ENCODE results near the gene VRK2. TPM values are rescaled to one million over a fixed set of nuclear protein-coding genes. Genes with fewer than 3 reads are reported as not detected.

The VRK2 gene
- total RNA-seq, 2 experiments from 2014 or later: 17.7 to 18.3 TPM

DNA sequence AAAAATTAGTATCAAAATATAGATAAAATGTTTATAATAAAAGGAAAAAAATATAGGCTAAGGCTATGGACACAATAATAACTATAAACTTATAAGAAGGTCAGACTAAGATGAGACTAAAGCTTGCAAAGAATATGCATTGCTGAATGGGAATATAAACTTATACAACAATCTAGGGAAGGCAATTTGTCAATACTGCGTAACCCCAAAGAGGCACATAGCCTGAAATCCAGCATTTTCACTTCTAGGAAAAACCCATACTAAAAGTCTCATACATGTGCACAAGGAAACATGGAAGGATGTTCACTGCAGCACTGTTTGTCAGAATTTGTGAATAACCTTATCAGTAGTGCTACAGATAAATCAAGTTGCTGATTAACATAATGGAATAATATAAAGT lies 149.1 kb downstream of the VRK2 start:
- ATAC-seq (no peak), DNase-seq (no peak)
- ChIA-PET CTCF (no interaction called here), POLR2A (no interaction called here)
- H3K4me1 Mint-ChIP-seq (ENCODE audit: low read depth): no peaks in the 10 kb centered on the region
- TF ChIP-seq CTCF (IDR thresholded peaks at IDR 0.05): no peak
- no peaks in the 10 kb centered on the region for H3K27me3 Mint-ChIP-seq
- H3K27ac Mint-ChIP-seq: no peak overlapping the region
- no peaks in the 10 kb centered on the region for H3K9me3 Mint-ChIP-seq
- H3K36me3 Mint-ChIP-seq (ENCODE audit: low read depth): peaks cover 5% of the 10 kb centered on the region
- H3K4me3 Mint-ChIP-seq: no peak overlapping the region
- intact Hi-C loops (cut with micrococcal nuclease): no loop called here

- ChIA-PET CTCF (no interaction called here), POLR2A (no interaction called here)
- H3K36me3 Mint-ChIP-seq (ENCODE audit: low read depth): peaks cover 10% of the 10 kb centered on the region
- no peak for TF ChIP-seq CTCF (IDR thresholded peaks at IDR 0.05)
- H3K4me3 Mint-ChIP-seq: no peak overlapping the region
- no peaks in the 10 kb centered on the region for H3K27me3 Mint-ChIP-seq
- DNase-seq (no peak), ATAC-seq (no peak)
- H3K27ac Mint-ChIP-seq: no peak overlapping the region
- H3K4me1 Mint-ChIP-seq (ENCODE audit: low read depth): no peaks in the 10 kb centered on the region
- H3K9me3 Mint-ChIP-seq: no peaks in the 10 kb centered on the region
- intact Hi-C loops (cut with micrococcal nuclease): no loop called here
Measured at GRCh38 chr2:58197894-58198293, 151.3 kb downstream of the VRK2 start.

DNA sequence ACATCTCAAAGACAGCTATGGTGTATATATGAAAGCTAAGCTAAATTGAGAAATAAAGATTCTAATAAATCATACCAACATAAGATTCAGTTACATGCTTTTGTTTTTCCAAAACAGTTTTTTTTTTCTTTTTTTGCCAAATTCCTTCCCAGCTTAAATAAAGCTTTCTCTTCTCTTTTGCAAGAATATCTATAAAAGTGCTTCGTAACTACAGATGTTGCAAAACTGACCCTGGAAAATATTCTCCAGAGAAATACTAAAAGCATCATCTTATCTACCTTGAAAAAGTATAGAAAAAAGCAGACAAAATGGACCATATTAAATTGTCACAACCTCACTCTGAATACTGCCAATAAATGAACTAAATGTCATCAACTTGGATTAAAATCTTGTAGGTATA lies 155.8 kb downstream of the VRK2 start:
- Mint-ChIP-seq H3K4me1 (ENCODE audit: low read depth) (no peaks in the 10 kb centered on the region), H3K36me3 (ENCODE audit: low read depth) (peaks cover 5% of the 10 kb centered on the region), H3K27me3 (no peaks in the 10 kb centered on the region), H3K27ac (no peak overlapping the region), H3K4me3 (no peak overlapping the region), H3K9me3 (no peaks in the 10 kb centered on the region)
- ATAC-seq (no peak), DNase-seq (no peak)
- intact Hi-C loops (cut with micrococcal nuclease): no loop called here
- TF ChIP-seq CTCF (IDR thresholded peaks at IDR 0.05): no peak
- ChIA-PET CTCF (no interaction called here), POLR2A (no interaction called here)

DNA sequence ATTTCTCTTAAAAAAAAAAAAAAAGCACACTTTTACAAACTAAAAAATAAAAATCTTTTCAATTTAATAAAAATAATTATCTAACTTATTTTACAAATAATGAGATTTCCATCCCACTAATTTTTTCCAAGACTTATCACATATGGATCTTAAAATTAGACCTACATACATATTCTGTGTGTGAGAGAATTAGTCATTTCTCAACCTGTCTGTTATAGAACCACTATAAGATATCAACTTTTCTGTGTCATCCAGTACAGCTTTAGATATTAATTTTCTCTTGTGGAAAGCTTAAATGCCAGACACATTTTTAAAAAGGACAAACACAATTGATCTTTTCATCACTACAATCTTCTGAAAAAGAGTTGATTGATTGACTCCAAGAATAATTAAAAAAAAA lies 156.4 kb downstream of the VRK2 start:
- intact Hi-C loops (cut with micrococcal nuclease): no loop called here
- Mint-ChIP-seq H3K27ac (no peak overlapping the region), H3K4me3 (no peak overlapping the region), H3K4me1 (ENCODE audit: low read depth) (no peaks in the 10 kb centered on the region), H3K36me3 (ENCODE audit: low read depth) (peaks cover 5% of the 10 kb centered on the region), H3K9me3 (no peaks in the 10 kb centered on the region), H3K27me3 (no peaks in the 10 kb centered on the region)
- ChIA-PET POLR2A (no interaction called here), CTCF (no interaction called here)
- ATAC-seq (no peak), DNase-seq (no peak)
- TF ChIP-seq CTCF (IDR thresholded peaks at IDR 0.05): no peak

DNA sequence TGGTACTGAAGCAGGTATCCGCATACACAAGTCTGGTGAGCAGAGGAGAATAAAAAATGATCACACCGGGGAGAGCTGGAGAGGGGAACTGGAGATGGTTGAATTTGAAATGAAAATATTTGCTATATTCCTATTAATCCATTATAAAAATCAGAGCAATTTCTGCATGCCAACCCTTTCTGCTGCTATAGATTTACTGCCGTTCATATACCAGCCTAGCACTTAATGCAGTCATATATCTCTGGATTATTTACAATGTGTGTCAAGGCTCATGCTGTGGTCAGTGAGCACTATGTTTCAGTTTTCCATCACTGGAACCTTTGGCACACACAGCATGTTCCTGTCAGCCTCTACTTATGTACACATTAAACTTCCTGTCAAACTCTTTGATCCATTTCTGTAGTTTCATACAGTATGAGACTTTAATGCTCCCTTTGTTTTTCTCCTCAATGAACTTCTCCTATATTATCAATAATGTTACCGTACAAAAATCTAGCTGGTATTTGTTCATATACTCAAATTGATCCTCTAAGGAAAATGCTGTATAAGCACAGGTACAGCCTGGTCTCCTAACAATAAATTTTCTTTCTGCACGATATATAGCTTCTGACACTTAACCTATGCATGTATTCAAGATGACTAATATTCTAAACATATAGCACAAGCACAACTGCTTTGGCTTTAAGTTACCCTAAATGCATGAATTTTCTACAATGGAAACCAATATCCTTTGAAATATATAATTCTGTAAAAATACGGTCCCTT lies 157.8 kb downstream of the VRK2 start:
- Mint-ChIP-seq H3K9me3 (no peaks in the 10 kb centered on the region), H3K36me3 (ENCODE audit: low read depth) (peaks cover 7% of the 10 kb centered on the region), H3K4me3 (no peak overlapping the region), H3K4me1 (ENCODE audit: low read depth) (no peaks in the 10 kb centered on the region), H3K27me3 (no peaks in the 10 kb centered on the region), H3K27ac (no peak overlapping the region)
- TF ChIP-seq CTCF (IDR thresholded peaks at IDR 0.05): no peak
- DNase-seq (no peak), ATAC-seq (no peak)
- CTCF ChIA-PET: no interaction called here
- POLR2A ChIA-PET: no interaction called here
- intact Hi-C loops (cut with micrococcal nuclease): no loop called here

Measured in activated CD8-positive, alpha-beta T cell treated with anti-CD3 and anti-CD28 coated beads for 36 hours (primary cell).